ENCODE measurements around the gene KCNK6. TPM values are rescaled to one million over a fixed set of nuclear protein-coding genes. Genes with fewer than 3 reads are reported as not detected.
A peak's percentile ranks its signal among the peaks of the same experiment; 100 is the strongest.

The KCNK6 gene
- total RNA-seq, 4 donors from 2014 or later: 14.9 to 44.5 (median 17.6) TPM

DNA sequence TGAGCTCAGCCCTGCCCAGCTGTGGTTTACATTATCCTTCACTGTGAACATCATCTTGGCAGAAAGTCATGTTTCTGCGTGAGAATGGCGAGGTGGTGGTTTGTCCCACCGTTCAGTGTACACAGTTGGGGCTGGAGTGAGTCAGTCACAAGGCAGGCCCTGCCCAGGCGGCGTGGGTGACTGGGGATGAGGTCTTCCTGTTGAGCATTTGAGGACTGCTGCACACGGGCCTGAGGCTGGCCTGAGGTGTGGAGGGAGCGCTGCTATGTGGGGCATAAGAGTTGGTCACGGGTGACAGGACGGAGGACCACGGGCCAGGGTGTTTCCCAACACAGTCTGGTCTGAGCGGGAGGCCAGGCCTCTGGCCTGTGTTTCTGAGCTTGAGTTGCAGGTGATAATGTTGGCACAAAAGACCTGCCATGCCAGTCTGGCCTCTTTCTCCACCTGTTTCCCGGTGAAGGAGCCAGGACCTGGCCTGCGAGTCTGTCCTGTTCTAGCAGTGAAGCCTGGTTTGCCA, 29.0 kb upstream of the KCNK6 start:
- Histone ChIP-seq H3K4me1 (peaks cover 0 to 7% (median 3%) of the 10 kb centered on the region in 4 donors), H3K4me3 (no peak overlapping the region), H3K27me3 (no peaks in the 10 kb centered on the region), H3K9me3 (no peaks in the 10 kb centered on the region), H3K27ac (peak overlapping the region in 3 of 4 donors; percentile 1 to 37 (median 9)), H3K36me3 (no peaks in the 10 kb centered on the region)
- DNase-seq: no peak
- intact Hi-C loops (cut with DNase I; ENCODE audit: low total_unique reads): no loop called here
- 49% methylated on average over 13 of the region's 13 CpGs; no CpG with 5 or more reads in 1 of the 2 donors for WGBS, 2 donors (ENCODE audit: low coverage in 1 of 2)
- TF ChIP-seq, protein P1, sequence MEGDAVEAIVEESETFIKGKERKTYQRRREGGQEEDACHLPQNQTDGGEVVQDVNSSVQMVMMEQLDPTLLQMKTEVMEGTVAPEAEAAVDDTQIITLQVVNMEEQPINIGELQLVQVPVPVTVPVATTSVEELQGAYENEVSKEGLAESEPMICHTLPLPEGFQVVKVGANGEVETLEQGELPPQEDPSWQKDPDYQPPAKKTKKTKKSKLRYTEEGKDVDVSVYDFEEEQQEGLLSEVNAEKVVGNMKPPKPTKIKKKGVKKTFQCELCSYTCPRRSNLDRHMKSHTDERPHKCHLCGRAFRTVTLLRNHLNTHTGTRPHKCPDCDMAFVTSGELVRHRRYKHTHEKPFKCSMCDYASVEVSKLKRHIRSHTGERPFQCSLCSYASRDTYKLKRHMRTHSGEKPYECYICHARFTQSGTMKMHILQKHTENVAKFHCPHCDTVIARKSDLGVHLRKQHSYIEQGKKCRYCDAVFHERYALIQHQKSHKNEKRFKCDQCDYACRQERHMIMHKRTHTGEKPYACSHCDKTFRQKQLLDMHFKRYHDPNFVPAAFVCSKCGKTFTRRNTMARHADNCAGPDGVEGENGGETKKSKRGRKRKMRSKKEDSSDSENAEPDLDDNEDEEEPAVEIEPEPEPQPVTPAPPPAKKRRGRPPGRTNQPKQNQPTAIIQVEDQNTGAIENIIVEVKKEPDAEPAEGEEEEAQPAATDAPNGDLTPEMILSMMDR (IDR thresholded peaks at IDR 0.05): no peak
- no peak for TF ChIP-seq EP300 (IDR thresholded peaks at IDR 0.05; ENCODE audit: low read depth)
- no peak for TF ChIP-seq POLR2A (IDR thresholded peaks at IDR 0.05)
- TF ChIP-seq POLR2AphosphoS5 (IDR thresholded peaks at IDR 0.05): no peak
- in situ Hi-C loops (cut with MboI; ENCODE audit: low pct_ligation_motif_present in 1 of 4, low pct_unique_long_range_greater_than_20kb in 1 of 4, low sequenced_read_pairs in 3 of 4): no loop called here

DNA sequence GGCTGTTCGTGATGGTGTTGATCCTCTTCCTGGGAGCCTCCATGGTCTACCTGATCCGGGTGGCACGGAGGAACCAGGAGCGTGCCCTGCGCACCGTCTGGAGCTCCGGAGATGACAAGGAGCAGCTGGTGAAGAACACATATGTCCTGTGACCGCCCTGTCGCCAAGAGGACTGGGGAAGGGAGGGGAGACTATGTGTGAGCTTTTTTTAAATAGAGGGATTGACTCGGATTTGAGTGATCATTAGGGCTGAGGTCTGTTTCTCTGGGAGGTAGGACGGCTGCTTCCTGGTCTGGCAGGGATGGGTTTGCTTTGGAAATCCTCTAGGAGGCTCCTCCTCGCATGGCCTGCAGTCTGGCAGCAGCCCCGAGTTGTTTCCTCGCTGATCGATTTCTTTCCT, 27.8 kb upstream of the KCNK6 start:
- intact Hi-C loops (cut with DNase I; ENCODE audit: low total_unique reads) (no loop called here), in situ Hi-C loops (cut with MboI; ENCODE audit: low pct_ligation_motif_present in 1 of 4, low pct_unique_long_range_greater_than_20kb in 1 of 4, low sequenced_read_pairs in 3 of 4) (no loop called here)
- Histone ChIP-seq H3K27me3 (no peaks in the 10 kb centered on the region), H3K36me3 (no peaks in the 10 kb centered on the region), H3K27ac (no peak overlapping the region), H3K9me3 (no peaks in the 10 kb centered on the region), H3K4me1 (peaks cover 0 to 7% (median 3%) of the 10 kb centered on the region in 4 donors), H3K4me3 (no peak overlapping the region)
- WGBS, 2 donors (ENCODE audit: low coverage in 1 of 2): 74 to 79% methylated on average over 7 to 15 of the region's 15 CpGs
- TF ChIP-seq, protein P1 (IDR thresholded peaks at IDR 0.05): no peak
- TF ChIP-seq POLR2AphosphoS5 (IDR thresholded peaks at IDR 0.05) (no peak), EP300 (IDR thresholded peaks at IDR 0.05; ENCODE audit: low read depth) (no peak), POLR2A (IDR thresholded peaks at IDR 0.05) (no peak)
- no peak for DNase-seq

DNA sequence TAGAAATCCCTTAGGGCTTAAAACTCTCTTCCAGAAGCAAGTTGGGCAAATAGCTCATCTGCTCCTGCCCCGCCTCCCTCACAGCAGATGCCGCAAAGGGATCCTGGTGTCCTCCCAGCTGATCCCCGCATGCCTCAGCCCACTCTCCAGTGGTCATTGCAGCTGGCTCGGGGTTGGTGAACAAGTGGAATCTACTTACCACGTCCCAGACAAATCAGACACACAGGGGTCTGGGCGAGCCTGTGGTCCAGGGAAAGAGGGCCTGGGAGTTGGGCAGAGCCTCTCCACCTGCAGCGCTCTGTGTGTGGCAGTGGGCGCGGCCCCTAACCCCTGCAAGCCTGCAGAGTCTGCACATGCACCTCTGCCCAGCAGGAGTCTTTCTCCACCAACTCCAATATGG, 26.4 kb upstream of the KCNK6 start:
- H3K9me3 ChIP-seq: no peaks in the 10 kb centered on the region
- in situ Hi-C loops (cut with MboI; ENCODE audit: low pct_ligation_motif_present in 1 of 4, low pct_unique_long_range_greater_than_20kb in 1 of 4, low sequenced_read_pairs in 3 of 4) (no loop called here), intact Hi-C loops (cut with DNase I; ENCODE audit: low total_unique reads) (no loop called here)
- H3K36me3 ChIP-seq: no peaks in the 10 kb centered on the region
- no peak for DNase-seq
- WGBS, 2 donors (ENCODE audit: low coverage in 1 of 2): 94% methylated on average over 9 of the region's 9 CpGs; no CpG with 5 or more reads in 1 of the 2 donors
- H3K27ac ChIP-seq: no peak overlapping the region
- H3K4me1 ChIP-seq: peaks cover 0 to 7% (median 3%) of the 10 kb centered on the region in 4 donors
- H3K4me3 ChIP-seq: no peak overlapping the region
- H3K27me3 ChIP-seq: no peaks in the 10 kb centered on the region
- TF ChIP-seq, protein P1 (IDR thresholded peaks at IDR 0.05): no peak
- no peak for TF ChIP-seq EP300 (IDR thresholded peaks at IDR 0.05; ENCODE audit: low read depth)
- no peak for TF ChIP-seq POLR2A (IDR thresholded peaks at IDR 0.05)
- TF ChIP-seq POLR2AphosphoS5 (IDR thresholded peaks at IDR 0.05): no peak

DNA sequence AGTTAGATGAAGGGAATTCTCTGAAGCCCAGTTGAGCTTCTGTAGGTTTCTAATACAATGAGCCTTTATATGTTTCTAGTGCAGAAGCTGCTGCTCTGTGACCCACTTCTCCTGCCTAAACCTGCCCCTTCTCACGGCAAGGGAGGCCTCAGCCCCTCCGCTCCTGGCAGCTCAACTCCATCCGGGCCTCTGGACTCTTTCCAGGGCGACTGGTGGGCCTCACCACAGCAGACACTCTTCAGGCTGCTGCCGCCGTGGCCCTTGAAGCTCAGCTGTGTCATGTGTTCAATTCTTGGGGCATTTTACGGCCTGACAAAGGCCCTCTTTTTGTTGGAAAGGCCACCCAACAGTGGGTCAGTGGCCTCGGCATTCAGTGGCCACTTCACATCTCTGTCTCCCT, 25.6 kb upstream of the KCNK6 start:
- Histone ChIP-seq H3K27me3 (no peaks in the 10 kb centered on the region), H3K4me3 (no peak overlapping the region), H3K4me1 (peaks cover 0 to 9% (median 3%) of the 10 kb centered on the region in 4 donors), H3K36me3 (no peaks in the 10 kb centered on the region), H3K27ac (no peak overlapping the region), H3K9me3 (no peaks in the 10 kb centered on the region)
- no peak for DNase-seq
- in situ Hi-C loops (cut with MboI; ENCODE audit: low pct_ligation_motif_present in 1 of 4, low pct_unique_long_range_greater_than_20kb in 1 of 4, low sequenced_read_pairs in 3 of 4): no loop called here
- no peak for TF ChIP-seq EP300 (IDR thresholded peaks at IDR 0.05; ENCODE audit: low read depth)
- no peak for TF ChIP-seq POLR2A (IDR thresholded peaks at IDR 0.05)
- TF ChIP-seq, protein P1 (IDR thresholded peaks at IDR 0.05): no peak
- TF ChIP-seq POLR2AphosphoS5 (IDR thresholded peaks at IDR 0.05): no peak
- WGBS, 2 donors (ENCODE audit: low coverage in 1 of 2): 82% methylated on average over 7 of the region's 8 CpGs; no CpG with 5 or more reads in 1 of the 2 donors
- intact Hi-C loops (cut with DNase I; ENCODE audit: low total_unique reads): no loop called here
